ENCODE measurements around the gene NME1.

GRCh38 chr17:51155416-51155815 lies 2.1 kb downstream of the NME1 start:
- TF ChIP-seq EZH2 (IDR thresholded peaks at IDR 0.05; ENCODE audit: low read length), result no peak
- TF ChIP-seq CTCF (optimal IDR thresholded peaks at IDR 0.05 in 1 of 3, IDR thresholded peaks at IDR 0.05 in 1 of 3, conservative IDR thresholded peaks at IDR 0.05 in 1 of 3; ENCODE audit: extremely low read depth in 1 of 3, insufficient read depth in 2 of 3, low read length in 3 of 3), result no peak

Measured in keratinocyte (primary cell).